Brain microvascular endothelial cell (primary cell): ENCODE results near the gene PBX1.

Experiments used
- DNase-seq: peaks from one replicate; pipeline ENCODE4 v3.0.0-alpha.2; 2020
- H3K27ac ChIP-seq: fragments of 250-450 bp; sonication (Bioruptor Pico); 2 replicates; pipeline ENCODE4 v1.5.1; 2020; ENCODE audit warnings: mild to moderate bottlenecking, moderate library complexity
- H3K27me3 ChIP-seq: fragments of 250-450 bp; sonication (Bioruptor Pico); replicated peaks from 2 replicates; pipeline ENCODE4 v1.5.1; 2020; ENCODE audit warnings: mild to moderate bottlenecking
- H3K36me3 ChIP-seq: fragments of 250-450 bp; sonication (Bioruptor Pico); replicated peaks from 2 replicates; pipeline ENCODE4 v1.5.1; 2020; ENCODE audit warnings: mild to moderate bottlenecking
- H3K4me3 ChIP-seq: 2 replicates; pipeline ENCODE4 v1.5.1; 2011; ENCODE audit warnings: low read depth, mild to moderate bottlenecking, control low read depth, low read length, moderate library complexity
- CTCF ChIP-seq: IDR thresholded peaks from 2 replicates; pipeline ENCODE4 v1.5.1; 2011; ENCODE audit warnings: low read depth, mild to moderate bottlenecking, moderate library complexity, low read length, control low read depth, inconsistent platforms; ENCODE audit errors: missing control alignments
- in situ Hi-C: cut with HindIII; loops from 2 replicates; pipeline ENCODE4 v1.10.0; 2017; ENCODE audit warnings: low sequenced_read_pairs, low pct_ligation_motif_present

PBX1 gene

GRCh38 chr1:164856381-164856780 lies 297.4 kb downstream of the PBX1 start:
- Histone ChIP-seq H3K4me3 (no peak overlapping the region), H3K36me3 (no peaks in the 10 kb centered on the region), H3K27me3 (no peaks in the 10 kb centered on the region), H3K27ac (no peak overlapping the region)
- in situ Hi-C loops = no loop called here
- no peak for TF ChIP-seq CTCF
- DNase-seq = no peak

- in situ Hi-C loops = no loop called here
- Histone ChIP-seq H3K27me3 (no peaks in the 10 kb centered on the region), H3K27ac (no peak overlapping the region), H3K36me3 (no peaks in the 10 kb centered on the region), H3K4me3 (no peak overlapping the region)
- no peak for DNase-seq
- no peak for TF ChIP-seq CTCF
These were observed 298.5 kb downstream of the PBX1 start for GRCh38 chr1:164857439-164857838.

GRCh38 chr1:164858096-164858632 lies 299.2 kb downstream of the PBX1 start:
- Histone ChIP-seq H3K4me3 (no peak overlapping the region), H3K27ac (no peak overlapping the region), H3K36me3 (no peaks in the 10 kb centered on the region), H3K27me3 (no peaks in the 10 kb centered on the region)
- in situ Hi-C loops = no loop called here
- TF ChIP-seq CTCF = no peak
- DNase-seq = no peak

- Histone ChIP-seq H3K4me3 (no peak overlapping the region), H3K27me3 (no peaks in the 10 kb centered on the region), H3K36me3 (no peaks in the 10 kb centered on the region), H3K27ac (no peak overlapping the region)
- no peak for DNase-seq
- in situ Hi-C loops = no loop called here
- no peak for TF ChIP-seq CTCF
These were observed 302.6 kb downstream of the PBX1 start for GRCh38 chr1:164861632-164862031.

- in situ Hi-C loops = no loop called here
- Histone ChIP-seq H3K27ac (no peak overlapping the region), H3K27me3 (no peaks in the 10 kb centered on the region), H3K4me3 (no peak overlapping the region), H3K36me3 (no peaks in the 10 kb centered on the region)
- no peak for DNase-seq
- no peak for TF ChIP-seq CTCF
These were observed 304.1 kb downstream of the PBX1 start for GRCh38 chr1:164863056-164863455.

GRCh38 chr1:164864161-164864560 lies 305.2 kb downstream of the PBX1 start:
- H3K4me3 ChIP-seq = no peak overlapping the region
- H3K27me3 ChIP-seq = no peaks in the 10 kb centered on the region
- DNase-seq = no peak
- in situ Hi-C loops = no loop called here
- no peak overlapping the region for H3K27ac ChIP-seq
- no peak for TF ChIP-seq CTCF
- no peaks in the 10 kb centered on the region for H3K36me3 ChIP-seq
